IgD-negative memory B cell (primary cell): ENCODE data around the gene GCFC2. TPM values are rescaled to one million over a fixed set of nuclear protein-coding genes. Genes with fewer than 3 reads are reported as not detected.

Experiments used
- H3K27ac Mint-ChIP-seq, 3 donors: one replicate each; pipeline ENCODE4 v1.8.0; 2020 to 2022; ENCODE audit warnings: mild to moderate bottlenecking in 3 of 3, mixed read lengths in 3 of 3, moderate library complexity in 1 of 3
- H3K27me3 Mint-ChIP-seq: one replicate; pipeline ENCODE4 v1.8.0; 2021; ENCODE audit warnings: mixed read lengths
- H3K36me3 Mint-ChIP-seq: one replicate; pipeline ENCODE4 v1.8.0; 2020; ENCODE audit warnings: mild to moderate bottlenecking, mixed read lengths
- H3K4me1 Mint-ChIP-seq, 3 donors: one replicate each; pipeline ENCODE4 v1.8.0; 2020 to 2022; ENCODE audit warnings: mixed read lengths in 3 of 3, mild to moderate bottlenecking in 1 of 3
- H3K4me3 Mint-ChIP-seq, 4 donors: one replicate each; pipeline ENCODE4 v1.8.0; 2020 to 2022; ENCODE audit warnings: mild to moderate bottlenecking in 4 of 4, mixed read lengths in 4 of 4, moderate library complexity in 3 of 4
- H3K9me3 Mint-ChIP-seq, 3 donors: one replicate each; pipeline ENCODE4 v1.8.0; 2020 to 2021; ENCODE audit warnings: mixed read lengths in 3 of 3, mild to moderate bottlenecking in 1 of 3
- polyA plus RNA-seq: library from polyadenylated mRNA; unstranded; fragments of 300-500 nt; fragmentation: Illumina TruSeq; gene quantifications from one replicate; pipeline ENCODE4 v1.2.3, GENCODE V29; 2021

Gene GCFC2
- polyA plus RNA-seq, 1 donor from 2014 or later = 26.9 TPM

DNA sequence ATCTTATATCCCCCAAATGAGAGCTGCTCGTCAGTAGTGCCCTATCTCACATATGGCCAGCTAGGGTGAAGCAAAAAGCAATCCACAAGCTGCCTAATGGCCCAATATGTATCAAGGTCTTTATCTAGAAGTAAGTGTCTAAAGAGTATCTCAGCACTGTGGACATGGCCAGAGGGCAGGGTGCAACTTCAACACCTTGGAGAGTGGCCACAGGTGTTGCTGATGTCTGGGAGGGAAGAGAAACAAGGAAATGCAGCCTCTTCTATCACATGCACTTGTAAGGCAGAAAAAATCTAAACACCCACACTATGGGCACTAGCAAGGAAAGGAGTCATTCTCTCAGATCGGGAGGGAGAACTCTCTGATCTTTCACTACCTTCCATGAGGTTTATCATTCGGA is 87.8 kb downstream of the GCFC2 start:
- Mint-ChIP-seq H3K27ac (no peak overlapping the region), H3K9me3 (peaks cover 0 to 3% (median 0%) of the 10 kb centered on the region in 3 donors), H3K36me3 (peaks cover 2% of the 10 kb centered on the region), H3K27me3 (peaks cover 11% of the 10 kb centered on the region), H3K4me1 (no peaks in the 10 kb centered on the region), H3K4me3 (no peak overlapping the region)

- Mint-ChIP-seq H3K27me3 (peaks cover 9% of the 10 kb centered on the region), H3K4me3 (no peak overlapping the region), H3K27ac (no peak overlapping the region), H3K9me3 (peaks cover 0 to 3% (median 3%) of the 10 kb centered on the region in 3 donors), H3K4me1 (no peaks in the 10 kb centered on the region), H3K36me3 (peaks cover 2% of the 10 kb centered on the region)
Measured at GRCh38 chr2:75622500-75622899, 88.2 kb downstream of the GCFC2 start.

DNA sequence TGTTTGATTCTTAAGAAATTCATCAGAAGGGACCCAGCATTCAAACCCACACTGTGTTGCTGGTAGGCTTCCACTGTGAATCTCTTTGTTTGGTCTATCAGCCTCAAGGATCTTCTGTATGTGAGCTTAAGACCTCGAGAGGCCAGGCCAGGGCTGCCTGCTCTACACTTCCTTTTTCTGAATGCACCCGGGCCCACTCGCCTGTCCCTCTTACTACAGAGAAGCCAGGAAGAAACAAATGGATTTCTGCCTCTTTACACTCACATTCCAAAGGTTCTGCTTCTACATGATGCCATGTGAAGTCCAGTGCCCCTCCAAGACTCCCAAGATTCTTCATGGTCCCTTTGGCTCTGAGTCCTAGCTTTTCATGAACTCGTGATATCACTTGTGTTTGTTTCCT is 89.5 kb downstream of the GCFC2 start:
- Mint-ChIP-seq H3K27me3 (peaks cover 9% of the 10 kb centered on the region), H3K27ac (no peak overlapping the region), H3K36me3 (peaks cover 2% of the 10 kb centered on the region), H3K4me1 (no peaks in the 10 kb centered on the region), H3K4me3 (no peak overlapping the region), H3K9me3 (peaks cover 0 to 7% (median 3%) of the 10 kb centered on the region in 3 donors)

DNA sequence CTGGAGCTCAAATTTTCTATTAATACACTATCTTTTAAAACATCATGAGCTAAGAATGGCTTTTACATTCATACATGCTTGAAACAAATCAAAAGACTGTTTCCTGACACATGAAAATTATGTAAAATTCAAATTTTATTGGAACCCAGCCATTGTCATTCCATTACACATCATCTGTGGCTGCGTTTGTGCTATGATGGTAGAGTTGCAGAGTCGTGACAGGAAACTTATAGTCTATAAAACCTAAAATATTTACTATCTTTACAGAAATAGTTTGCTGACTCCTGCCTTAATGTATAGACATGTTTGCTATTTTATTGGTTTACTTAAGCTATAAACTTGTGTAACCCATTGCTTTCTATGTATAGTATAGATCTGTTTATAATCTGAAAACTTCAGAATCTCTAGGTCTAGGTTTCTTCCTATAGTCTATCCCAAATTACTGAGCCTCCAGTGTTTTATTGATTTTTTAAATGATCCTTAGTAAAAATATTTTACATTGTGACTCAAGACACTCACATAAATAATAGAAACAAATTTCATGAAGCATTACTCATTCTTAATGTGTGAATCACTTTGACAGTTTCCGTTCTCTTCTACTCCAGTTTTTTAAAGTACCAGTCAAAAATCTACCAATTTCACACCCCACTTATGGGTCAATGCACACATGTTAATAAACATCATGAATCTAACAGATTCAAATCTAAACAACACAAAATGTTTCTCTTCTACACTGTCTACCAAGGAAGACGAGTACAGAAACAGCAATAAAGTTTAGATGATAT is 90.6 kb downstream of the GCFC2 start:
- H3K9me3 Mint-ChIP-seq = peaks cover 0 to 7% (median 3%) of the 10 kb centered on the region in 3 donors
- H3K4me1 Mint-ChIP-seq = no peaks in the 10 kb centered on the region
- H3K4me3 Mint-ChIP-seq = no peak overlapping the region
- peaks cover 2% of the 10 kb centered on the region for H3K36me3 Mint-ChIP-seq
- H3K27ac Mint-ChIP-seq = no peak overlapping the region
- H3K27me3 Mint-ChIP-seq = peaks cover 9% of the 10 kb centered on the region

DNA sequence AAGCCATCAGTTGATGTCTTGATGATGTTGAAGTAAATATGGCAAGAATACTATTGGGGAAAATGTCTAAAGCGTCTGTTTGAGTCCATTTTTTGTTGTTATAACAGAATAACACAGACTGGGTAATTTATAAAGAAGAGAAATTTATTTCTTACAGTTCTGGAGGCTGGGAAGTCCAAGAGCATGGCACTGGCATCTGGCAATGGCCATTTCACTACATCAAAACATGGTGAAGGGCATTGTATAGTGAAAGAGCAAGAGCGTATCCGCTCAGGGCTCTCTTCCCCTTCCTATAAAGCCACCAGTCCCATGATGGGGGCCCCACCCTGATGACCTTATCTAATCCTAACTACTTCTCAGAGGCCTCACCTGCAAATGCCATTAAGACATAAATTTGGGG is 93.8 kb downstream of the GCFC2 start:
- H3K9me3 Mint-ChIP-seq = peaks cover 0 to 7% (median 3%) of the 10 kb centered on the region in 3 donors
- H3K4me1 Mint-ChIP-seq = no peaks in the 10 kb centered on the region
- H3K27ac Mint-ChIP-seq = no peak overlapping the region
- H3K27me3 Mint-ChIP-seq = peaks cover 6% of the 10 kb centered on the region
- H3K36me3 Mint-ChIP-seq = no peaks in the 10 kb centered on the region
- H3K4me3 Mint-ChIP-seq = no peak overlapping the region

DNA sequence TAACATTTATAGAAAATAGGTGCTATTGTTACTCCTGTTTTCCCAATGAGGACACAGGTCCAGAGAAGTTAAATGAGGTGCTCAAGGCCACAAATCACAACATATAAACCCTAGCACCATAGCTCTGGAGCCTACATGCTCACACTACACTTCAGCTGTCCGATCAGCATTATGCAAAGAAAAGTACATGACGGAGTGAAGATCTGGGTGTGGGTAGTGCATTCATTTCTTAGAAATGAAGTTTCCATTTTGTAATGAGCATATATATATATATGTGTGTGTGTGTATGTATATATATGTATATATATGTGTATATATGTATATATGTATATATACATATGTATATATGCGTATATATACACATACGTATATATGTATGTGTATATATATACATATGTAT is 94.3 kb downstream of the GCFC2 start:
- Mint-ChIP-seq H3K4me3 (no peak overlapping the region), H3K27me3 (peaks cover 6% of the 10 kb centered on the region), H3K27ac (no peak overlapping the region), H3K36me3 (no peaks in the 10 kb centered on the region), H3K4me1 (no peaks in the 10 kb centered on the region), H3K9me3 (peaks cover 0 to 7% (median 3%) of the 10 kb centered on the region in 3 donors)

DNA sequence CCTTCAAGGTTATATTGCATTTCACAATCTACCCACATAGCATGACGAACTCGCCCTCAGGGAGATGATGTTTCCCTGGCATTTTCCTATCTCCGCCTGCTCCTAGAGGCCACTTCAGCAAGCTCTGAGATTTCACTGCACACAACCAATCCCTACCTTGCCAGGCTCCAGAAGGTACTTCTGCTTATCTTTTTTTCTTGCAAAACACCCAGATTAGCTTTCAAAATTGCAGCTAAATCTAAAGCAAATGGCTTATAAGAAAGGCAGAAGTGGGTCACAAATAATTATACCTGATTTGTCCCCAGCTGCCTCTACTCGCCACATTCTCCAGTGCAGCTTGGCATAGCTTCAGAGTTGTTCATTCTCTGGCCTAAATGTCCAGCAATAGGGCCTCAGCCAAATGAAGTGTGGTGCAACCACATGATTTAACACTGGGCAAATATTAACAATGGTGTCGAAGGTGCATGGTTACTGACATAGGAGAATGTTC is 96.5 kb downstream of the GCFC2 start:
- H3K27ac Mint-ChIP-seq = no peak overlapping the region
- H3K4me3 Mint-ChIP-seq = no peak overlapping the region
- H3K27me3 Mint-ChIP-seq = peaks cover 13% of the 10 kb centered on the region
- no peaks in the 10 kb centered on the region for H3K36me3 Mint-ChIP-seq
- H3K9me3 Mint-ChIP-seq = peaks cover 0 to 7% (median 0%) of the 10 kb centered on the region in 3 donors
- no peaks in the 10 kb centered on the region for H3K4me1 Mint-ChIP-seq

DNA sequence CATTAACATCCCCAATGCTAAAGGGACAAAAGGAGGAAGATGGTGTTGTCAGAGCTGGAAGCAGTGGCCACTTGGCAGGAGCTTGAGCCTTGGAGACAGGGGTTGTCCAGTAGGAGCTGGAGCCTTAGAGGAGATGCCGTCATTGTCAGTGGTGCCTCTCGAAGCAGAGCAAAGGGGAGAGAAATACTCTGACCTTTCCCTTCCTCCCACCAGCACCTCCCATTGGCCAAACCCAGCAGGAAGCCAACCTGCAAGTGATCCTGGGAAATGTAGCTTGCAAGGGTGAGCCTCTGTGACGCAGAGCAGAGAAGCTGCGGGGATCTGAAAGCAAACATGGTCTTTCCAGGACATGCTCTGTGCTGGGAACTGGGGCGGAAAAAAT is 97.9 kb downstream of the GCFC2 start:
- H3K36me3 Mint-ChIP-seq = no peaks in the 10 kb centered on the region
- H3K27ac Mint-ChIP-seq = no peak overlapping the region
- H3K4me1 Mint-ChIP-seq = no peaks in the 10 kb centered on the region
- peaks cover 0 to 7% (median 0%) of the 10 kb centered on the region in 3 donors for H3K9me3 Mint-ChIP-seq
- peaks cover 26% of the 10 kb centered on the region for H3K27me3 Mint-ChIP-seq
- H3K4me3 Mint-ChIP-seq = no peak overlapping the region

Other genes with a start within 250 kb of the GCFC2 start
- gene EVA1A, start 150.0 kb downstream of the GCFC2 start, polyA plus RNA-seq = not detected
- gene MRPL19, start 64.1 kb downstream of the GCFC2 start, polyA plus RNA-seq = 34.4 TPM